GM12875 (cell line): ENCODE results near the gene RAB22A.
A peak's percentile ranks its signal among the peaks of the same experiment; 100 is the strongest.

ENCODE experiments used
- H3K4me3 ChIP-seq: one replicate; pipeline ENCODE4 v1.5.1; 2011; ENCODE audit warnings: low read depth, low read length, control low read depth
- TF ChIP-seq, protein P1 (sequence below): IDR thresholded peaks from 2 replicates; pipeline ENCODE4 v1.5.1; 2011; ENCODE audit warnings: low read depth, mild to moderate bottlenecking, control low read depth, inconsistent platforms, low read length, moderate library complexity, borderline replicate concordance; ENCODE audit not compliant: insufficient read depth

RAB22A gene, protein sequence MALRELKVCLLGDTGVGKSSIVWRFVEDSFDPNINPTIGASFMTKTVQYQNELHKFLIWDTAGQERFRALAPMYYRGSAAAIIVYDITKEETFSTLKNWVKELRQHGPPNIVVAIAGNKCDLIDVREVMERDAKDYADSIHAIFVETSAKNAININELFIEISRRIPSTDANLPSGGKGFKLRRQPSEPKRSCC

DNA sequence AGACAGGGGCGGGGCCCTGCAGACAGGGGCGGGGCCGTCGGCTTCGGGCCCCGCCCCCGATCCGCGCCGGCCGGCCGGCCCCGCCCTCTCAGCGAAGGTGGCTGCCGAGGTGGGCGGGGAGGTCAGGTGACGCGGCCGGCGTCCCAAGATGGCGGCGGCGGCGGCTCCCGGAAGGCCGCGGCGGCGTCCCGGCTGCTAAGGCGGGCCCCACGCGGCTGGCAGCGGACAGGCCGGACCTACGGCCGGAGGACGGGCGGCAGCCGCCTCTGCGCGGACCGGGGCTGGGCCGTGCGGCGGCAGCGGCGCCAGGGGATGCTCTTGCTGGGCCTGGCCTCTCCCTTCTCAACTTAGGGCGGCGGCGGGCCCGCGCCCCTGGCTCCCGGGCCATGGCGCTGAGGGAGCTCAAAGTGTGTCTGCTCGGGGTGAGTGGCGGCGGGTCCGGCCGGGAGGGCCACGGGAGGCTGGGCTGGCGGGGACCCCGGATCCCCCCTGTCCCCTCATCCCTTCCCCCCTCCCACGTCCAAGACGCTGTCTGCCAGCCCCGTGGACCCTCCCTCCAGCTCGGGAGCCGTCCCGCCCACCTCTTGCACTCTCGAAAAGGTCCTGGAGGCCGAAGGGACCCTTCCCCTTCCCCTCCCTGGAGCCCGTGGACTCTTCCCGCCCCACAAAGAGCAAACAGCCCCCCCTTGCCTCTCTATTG, at the start of gene RAB22A:
RAB22A (plus strand) TSS at position 125 of the 700 bp plus-strand sequence; CDS start at position 387, 262 bp downstream.
- H3K4me3 ChIP-seq = peak within 1 kb of the TSS; percentile 72
- TF ChIP-seq, protein P1, sequence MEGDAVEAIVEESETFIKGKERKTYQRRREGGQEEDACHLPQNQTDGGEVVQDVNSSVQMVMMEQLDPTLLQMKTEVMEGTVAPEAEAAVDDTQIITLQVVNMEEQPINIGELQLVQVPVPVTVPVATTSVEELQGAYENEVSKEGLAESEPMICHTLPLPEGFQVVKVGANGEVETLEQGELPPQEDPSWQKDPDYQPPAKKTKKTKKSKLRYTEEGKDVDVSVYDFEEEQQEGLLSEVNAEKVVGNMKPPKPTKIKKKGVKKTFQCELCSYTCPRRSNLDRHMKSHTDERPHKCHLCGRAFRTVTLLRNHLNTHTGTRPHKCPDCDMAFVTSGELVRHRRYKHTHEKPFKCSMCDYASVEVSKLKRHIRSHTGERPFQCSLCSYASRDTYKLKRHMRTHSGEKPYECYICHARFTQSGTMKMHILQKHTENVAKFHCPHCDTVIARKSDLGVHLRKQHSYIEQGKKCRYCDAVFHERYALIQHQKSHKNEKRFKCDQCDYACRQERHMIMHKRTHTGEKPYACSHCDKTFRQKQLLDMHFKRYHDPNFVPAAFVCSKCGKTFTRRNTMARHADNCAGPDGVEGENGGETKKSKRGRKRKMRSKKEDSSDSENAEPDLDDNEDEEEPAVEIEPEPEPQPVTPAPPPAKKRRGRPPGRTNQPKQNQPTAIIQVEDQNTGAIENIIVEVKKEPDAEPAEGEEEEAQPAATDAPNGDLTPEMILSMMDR = no peak

DNA sequence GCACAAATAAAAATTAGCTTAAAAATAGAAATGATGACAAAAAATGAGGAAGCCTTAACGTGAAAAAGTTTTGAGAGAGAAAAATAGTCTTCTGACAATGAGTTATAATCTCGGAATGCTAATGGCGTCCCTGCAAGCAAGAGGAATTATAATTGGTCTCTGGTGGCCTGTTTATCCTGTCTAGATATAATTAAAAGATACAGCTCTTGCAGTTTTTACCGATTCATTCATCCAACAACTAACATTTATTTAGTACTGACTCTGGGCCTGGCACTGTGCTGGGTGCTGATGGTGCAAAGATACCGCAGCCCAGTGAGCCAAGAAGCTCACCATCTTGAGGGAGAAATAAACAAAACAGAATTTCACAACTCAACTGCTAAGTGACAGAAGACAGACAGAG, 49.5 kb upstream of the RAB22A start:
- H3K4me3 ChIP-seq = no peak overlapping the region
- TF ChIP-seq, protein P1 = no peak

DNA sequence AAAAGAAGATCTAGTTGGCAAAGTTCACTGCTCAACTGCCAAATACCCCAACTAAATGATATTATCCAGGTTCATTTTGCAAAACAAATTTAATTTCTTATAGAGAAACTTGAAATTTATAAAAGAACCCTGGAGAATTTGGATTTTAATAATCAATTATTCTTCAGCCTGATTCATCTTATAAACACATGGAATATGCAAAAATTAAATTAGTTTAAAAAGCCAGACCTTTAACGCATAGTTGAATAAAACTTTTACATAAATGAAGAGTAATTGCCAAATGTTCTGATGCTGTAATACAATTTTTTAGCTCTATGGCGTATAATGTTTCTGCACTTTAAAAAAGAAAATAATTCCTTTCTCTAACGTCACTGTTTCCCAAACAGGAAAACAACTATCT, 47.9 kb upstream of the RAB22A start:
- TF ChIP-seq, protein P1 = no peak

DNA sequence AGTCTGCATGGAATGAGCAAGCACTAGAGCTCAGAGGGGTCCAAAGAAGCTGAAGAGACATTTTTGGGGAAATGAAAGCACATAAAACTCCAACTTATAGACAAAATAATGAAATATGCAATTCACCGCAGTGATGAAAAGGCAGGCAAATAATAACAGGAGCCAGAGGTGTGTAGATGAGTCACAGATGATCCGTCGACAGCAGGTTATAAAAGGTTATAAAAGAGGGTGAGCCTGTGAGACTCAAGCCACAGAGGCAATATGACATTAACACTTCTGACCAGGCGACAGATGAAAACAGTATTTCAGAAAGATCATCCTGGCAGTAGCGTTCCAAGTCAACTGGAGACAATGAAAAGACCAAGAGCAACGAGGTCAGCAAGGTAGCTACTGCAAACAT, 45.2 kb upstream of the RAB22A start:
- no peak overlapping the region for H3K4me3 ChIP-seq
- TF ChIP-seq, protein P1 = no peak

More for the DNA sequence above, 47.9 kb upstream of the RAB22A start:
- H3K4me3 ChIP-seq = no peak overlapping the region

DNA sequence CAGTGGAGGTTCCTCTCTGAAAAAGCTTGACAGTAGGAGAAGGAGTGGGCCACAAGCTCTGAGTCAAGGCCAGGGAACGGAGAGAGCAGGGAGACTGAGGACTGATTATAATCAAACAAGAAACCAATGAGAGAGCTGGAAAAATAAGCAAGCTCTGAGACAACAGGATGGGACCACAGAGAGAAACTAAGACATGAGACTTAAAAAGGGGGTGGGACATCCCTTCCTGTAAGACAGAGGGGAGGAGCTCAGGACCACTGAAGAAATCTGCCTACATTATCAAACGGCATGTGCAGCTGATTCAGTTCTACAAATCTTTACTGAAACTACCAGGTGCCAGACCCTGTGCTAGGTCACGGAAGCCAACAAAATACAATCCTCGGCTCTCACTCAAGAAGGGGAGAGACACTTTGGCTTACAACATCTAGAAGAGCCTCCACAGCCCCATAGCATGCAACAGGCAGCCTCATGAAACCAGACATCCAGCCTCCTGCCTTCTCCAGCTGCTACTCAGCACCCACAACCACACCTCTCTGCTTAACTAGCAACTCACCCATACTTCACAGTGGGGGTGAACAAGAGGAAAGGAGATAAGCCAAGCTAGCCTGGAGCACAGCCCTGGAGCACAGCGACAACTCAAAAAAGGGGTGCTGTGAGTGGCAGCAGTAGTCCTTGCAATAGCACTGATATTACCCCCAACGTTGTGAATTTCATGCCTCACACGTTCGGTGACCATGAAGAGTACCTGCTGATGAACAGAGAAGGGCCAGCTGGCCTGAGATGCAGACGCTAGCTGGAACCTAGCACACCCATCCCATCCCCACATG, 41.9 kb upstream of the RAB22A start:
- H3K4me3 ChIP-seq = no peak overlapping the region
- TF ChIP-seq, protein P1 = no peak

DNA sequence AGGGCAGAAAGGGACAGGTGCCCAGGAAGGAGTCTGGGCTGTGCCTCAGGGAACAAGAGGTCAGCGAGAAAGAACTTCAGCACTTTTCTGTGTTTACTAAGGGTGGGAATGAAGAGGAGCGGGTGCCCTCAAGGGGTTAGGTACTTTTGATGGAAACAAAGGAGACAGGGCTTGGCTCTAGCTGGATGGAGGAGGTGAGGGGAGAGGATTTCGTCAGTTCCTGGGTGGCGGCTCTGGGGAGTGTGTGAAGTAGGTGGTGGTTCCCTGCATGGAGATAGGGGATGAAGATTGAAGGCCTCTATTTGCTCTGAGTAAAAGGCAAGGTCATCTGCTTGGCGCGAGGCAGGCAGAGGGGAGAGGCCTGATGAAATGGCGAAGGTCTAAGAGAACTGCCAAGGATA, 41.1 kb upstream of the RAB22A start:
- TF ChIP-seq, protein P1 = no peak
- H3K4me3 ChIP-seq = no peak overlapping the region
